ENCODE measurements around the gene NINJ2.

NINJ2 gene

GRCh38 chr12:549476-550082 is 113.7 kb downstream of the NINJ2 start:
- no peak for DNase-seq (ENCODE audit: low read depth in 2 of 2)

GRCh38 chr12:547883-548470 is 115.3 kb downstream of the NINJ2 start:
- no peak for DNase-seq (ENCODE audit: low read depth in 2 of 2)

GRCh38 chr12:546920-547845 is 116.1 kb downstream of the NINJ2 start:
- peak; percentile 33 to 57 for DNase-seq (ENCODE audit: low read depth in 2 of 2)

GRCh38 chr12:546265-546919 is 116.9 kb downstream of the NINJ2 start:
- no peak for DNase-seq (ENCODE audit: low read depth in 2 of 2)

GRCh38 chr12:545835-546234 is 117.4 kb downstream of the NINJ2 start:
- no peak for DNase-seq (ENCODE audit: low read depth in 2 of 2)

GRCh38 chr12:544941-545635 is 118.2 kb downstream of the NINJ2 start:
- DNase-seq (ENCODE audit: low read depth in 2 of 2), result no peak

- DNase-seq (ENCODE audit: low read depth in 2 of 2), result no peak
These were observed 119.1 kb downstream of the NINJ2 start for GRCh38 chr12:544142-544541.

GRCh38 chr12:543114-543451 is 120.2 kb downstream of the NINJ2 start:
- DNase-seq (ENCODE audit: low read depth in 2 of 2), result no peak

GRCh38 chr12:542395-543113 is 120.7 kb downstream of the NINJ2 start:
- DNase-seq (ENCODE audit: low read depth in 2 of 2), result no peak

GRCh38 chr12:541676-542324 is 121.4 kb downstream of the NINJ2 start:
- DNase-seq (ENCODE audit: low read depth in 2 of 2), result no peak

- DNase-seq (ENCODE audit: low read depth in 2 of 2), result no peak
These were observed 123.5 kb downstream of the NINJ2 start for GRCh38 chr12:539540-540310.

- DNase-seq (ENCODE audit: low read depth in 2 of 2), result no peak
These were observed 124.3 kb downstream of the NINJ2 start for GRCh38 chr12:538731-539539.

- DNase-seq (ENCODE audit: low read depth in 2 of 2), result no peak
These were observed 125.5 kb downstream of the NINJ2 start for GRCh38 chr12:537772-538171.

GRCh38 chr12:536751-537245 is 126.4 kb downstream of the NINJ2 start:
- no peak for DNase-seq (ENCODE audit: low read depth in 2 of 2)

GRCh38 chr12:535396-535795 is 127.8 kb downstream of the NINJ2 start:
- no peak for DNase-seq (ENCODE audit: low read depth in 2 of 2)

GRCh38 chr12:534216-534615 is 129.0 kb downstream of the NINJ2 start:
- no peak for DNase-seq (ENCODE audit: low read depth in 2 of 2)

GRCh38 chr12:533718-534117 is 129.5 kb downstream of the NINJ2 start:
- no peak for DNase-seq (ENCODE audit: low read depth in 2 of 2)

- DNase-seq (ENCODE audit: low read depth in 2 of 2), result no peak
These were observed 130.2 kb downstream of the NINJ2 start for GRCh38 chr12:532908-533565.

All from stimulated activated CD4-positive, alpha-beta T cell treated with anti-CD3 and anti-CD28 coated beads, Interleukin-15, amount 100 ng/mL, for 48 hours (primary cell).